K562 (cell line): ENCODE results near the gene CELA3A. TPM values are rescaled to one million over a fixed set of nuclear protein-coding genes. Genes with fewer than 3 reads are reported as not detected.
A peak's percentile ranks its signal among the peaks of the same experiment; 100 is the strongest.

Source experiments
- BACH1 ChIP-seq: fragments of 200-800 bp; sonication (Bioruptor generic); IDR thresholded peaks from 2 replicates; pipeline ENCODE4 v1.6.1; 2016; ENCODE audit warnings: missing genetic modification characterization, missing compliant biosample characterization
- BHLHE40 ChIP-seq: IDR thresholded peaks from 2 replicates; pipeline ENCODE4 v1.6.1; 2011; ENCODE audit warnings: low read length, improper control_type of control experiment
- CBFA2T2 ChIP-seq: fragments of 450-650 bp; conservative IDR thresholded peaks from 2 replicates; pipeline ENCODE4 v1.6.1; 2017; ENCODE audit warnings: mild to moderate bottlenecking
- CBFB ChIP-seq: sonication (generic); formaldehyde crosslinking; IDR thresholded peaks from 2 replicates; pipeline ENCODE4 v1.4.0; 2020; ENCODE audit warnings: mild to moderate bottlenecking, missing genetic modification reagents
- DDX20 ChIP-seq: fragments of 450-650 bp; IDR thresholded peaks from 2 replicates; pipeline ENCODE4 v1.6.1; 2016; ENCODE audit warnings: missing genetic modification characterization, low read depth, mild to moderate bottlenecking, missing compliant biosample characterization, moderate library complexity
- DMBX1 ChIP-seq: fragments of 250-450 bp; sonication (Bioruptor Pico); IDR thresholded peaks from 2 replicates; pipeline ENCODE4 v1.8.0; 2022; ENCODE audit warnings: inconsistent platforms, mild to moderate bottlenecking, moderate library complexity, borderline replicate concordance
- ID3 ChIP-seq, 2 experiments: fragments of 250-450 bp in 1 of 2; fragments of 450-650 bp in 1 of 2; sonication (Bioruptor Pico) in 1 of 2; IDR thresholded peaks; 2 replicates each; pipeline versions ENCODE4 v1.6.1 to v1.8.0; 2016 to 2021; ENCODE audit warnings: mild to moderate bottlenecking in 2 of 2, moderate library complexity in 2 of 2, missing compliant biosample characterization in 1 of 2, missing genetic modification characterization in 1 of 2
- MEF2A ChIP-seq: IDR thresholded peaks from 2 replicates; pipeline ENCODE4 v1.6.1; 2011; ENCODE audit warnings: low read depth, mild to moderate bottlenecking, low read length, moderate library complexity; ENCODE audit not compliant: control insufficient read depth
- MYC ChIP-seq, 2 experiments: fragments of 250-450 bp in 1 of 2; sonication (Bioruptor Pico) in 1 of 2; IDR thresholded peaks; 2 replicates each; pipeline versions ENCODE4 v1.5.1 to v1.6.1; 2012 to 2021; ENCODE audit warnings: low read depth in 2 of 2, borderline replicate concordance in 1 of 2, improper control_type of control experiment in 1 of 2, low read length in 1 of 2, mild to moderate bottlenecking in 1 of 2, moderate library complexity in 1 of 2
- SMAD3 ChIP-seq: fragments of 450-650 bp; formaldehyde crosslinking; conservative IDR thresholded peaks from 2 replicates; pipeline ENCODE4 v1.4.0; 2020; ENCODE audit warnings: mild to moderate bottlenecking
- SMAD4 ChIP-seq: fragments of 250-450 bp; sonication (Bioruptor Pico); conservative IDR thresholded peaks from 2 replicates; pipeline ENCODE4 v1.8.0; 2021; ENCODE audit warnings: inconsistent platforms, mild to moderate bottlenecking, moderate library complexity
- STAT6 ChIP-seq: sonication (generic); formaldehyde crosslinking; IDR thresholded peaks from 2 replicates; pipeline ENCODE4 v1.8.1; 2023; ENCODE audit warnings: mild to moderate bottlenecking, missing genetic modification reagents
- VEZF1 ChIP-seq: fragments of 200-800 bp; sonication (Bioruptor generic); IDR thresholded peaks from 2 replicates; pipeline ENCODE4 v1.6.1; 2017; ENCODE audit warnings: missing genetic modification characterization, missing compliant biosample characterization
- YBX1 ChIP-seq: fragments of 450-650 bp; IDR thresholded peaks from 2 replicates; pipeline ENCODE4 v1.7.1; 2016; ENCODE audit warnings: mild to moderate bottlenecking
- ZBTB7A ChIP-seq: IDR thresholded peaks from 2 replicates; pipeline ENCODE4 v1.6.1; 2011; ENCODE audit warnings: low read depth, mild to moderate bottlenecking, low read length, moderate library complexity, borderline replicate concordance; ENCODE audit not compliant: control insufficient read depth
- ZKSCAN3 ChIP-seq: fragments of 250-450 bp; sonication (Bioruptor Pico); IDR thresholded peaks from 2 replicates; pipeline ENCODE4 v1.4.0; 2020
- ZNF134 ChIP-seq: fragments of 250-450 bp; sonication (Bioruptor Pico); conservative IDR thresholded peaks from 2 replicates; pipeline ENCODE4 v1.4.0; 2020
- ZNF24 ChIP-seq: fragments of 450-650 bp; IDR thresholded peaks from 2 replicates; pipeline ENCODE4 v1.6.1; 2016
- ZNF695 ChIP-seq: fragments of 450-650 bp; formaldehyde crosslinking; IDR thresholded peaks from 2 replicates; pipeline ENCODE4 v1.4.0; 2020; ENCODE audit warnings: mild to moderate bottlenecking, moderate library complexity
- polyA plus RNA-seq, 8 experiments: library from polyadenylated mRNA; depleted of rRNA in 4 of 8; stranded (reverse) in 5 of 8; unstranded in 3 of 8; fragments of >200 nt; fragmentation: Nextera tagmentation in 2 of 8; fragmentation: Illumina TruSeq in 1 of 8; extraction: Ambion mirVana in 2 of 8; extraction: Trizol in 1 of 8; gene quantifications; 2 replicates each; pipeline versions ENCODE4 v1.2.1 to v1.2.3, GENCODE V29; 2011 to 2014; ENCODE audit warnings: inconsistent platforms in 1 of 8, missing spikeins in 1 of 8
- total RNA-seq, 7 experiments: library from RNA; depleted of rRNA in 6 of 7; stranded (reverse); fragments of >200 nt in 6 of 7; fragmentation: Illumina TruSeq in 2 of 7; extraction: Trizol in 2 of 7; gene quantifications; 2 replicates each; pipeline versions ENCODE4 v1.2.1 to v1.2.3, GENCODE V29; 2011 to 2021; ENCODE audit warnings: low replicate concordance in 1 of 7
- TF ChIP-seq, protein P1 (sequence below): fragments of 250-450 bp; sonication (Bioruptor Pico); IDR thresholded peaks from 2 replicates; pipeline ENCODE4 v1.5.0; 2022; ENCODE audit warnings: mild to moderate bottlenecking

The CELA3A gene
- total and polyA plus RNA-seq, 9 of the 15 experiments (the other 6 are each of a cell fraction or from before 2014, with no cell fraction given): 5.4 TPM; not detected in 8

DNA sequence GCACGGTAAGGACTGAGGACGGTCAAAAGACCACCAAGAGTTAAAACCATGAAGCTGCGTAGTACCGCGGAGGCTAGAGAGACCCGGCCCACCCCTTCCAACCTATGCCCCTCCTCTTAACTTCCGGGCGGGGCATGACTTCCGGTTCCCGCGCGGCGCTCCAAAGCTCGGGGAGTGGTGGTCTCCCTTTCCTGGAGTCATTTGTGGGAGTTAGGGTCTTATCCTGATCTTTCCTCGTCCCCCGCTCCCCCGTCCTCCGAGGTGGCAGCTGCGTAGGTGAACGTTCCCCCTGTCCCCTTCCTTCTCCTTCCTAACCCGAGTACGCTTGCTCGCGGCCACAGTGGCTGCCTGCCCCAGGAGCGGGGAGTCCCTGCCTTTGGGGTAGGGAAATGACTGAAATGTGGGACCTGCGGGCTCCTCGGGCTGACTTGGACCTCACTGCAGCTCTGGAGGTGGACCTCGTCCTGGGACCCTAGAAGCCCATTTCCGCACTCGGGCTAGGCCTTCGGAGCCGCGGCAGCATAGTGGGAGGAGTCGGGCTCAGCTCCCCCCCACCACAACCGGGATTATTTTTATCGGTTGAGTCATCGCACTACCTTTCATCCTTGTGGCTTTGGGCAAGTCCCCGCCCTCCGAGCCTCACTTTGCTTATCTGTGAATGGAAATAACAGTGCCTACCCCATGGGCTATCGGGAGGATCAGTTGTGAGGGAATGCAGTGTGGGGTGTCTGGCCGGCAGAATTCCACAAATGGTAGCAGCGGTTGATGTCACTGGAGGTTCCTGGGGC lies 24.1 kb downstream of the CELA3A start (continued):
- TF ChIP-seq ZKSCAN3 (CRISPR knock-in tag) (no peak), ZNF134 (CRISPR knock-in tag) (no peak), BACH1 (tag) (peak; percentile 47; the same call in 1 of the 2 replicates), YBX1 (no peak), MEF2A (peak; percentile 85), CBFB (CRISPR knock-in tag) (no peak; the same call in 1 of the 2 replicates), ID3 (CRISPR knock-in tag; IDR thresholded peaks at IDR 0.05) (no peak), ID3 (tag; IDR thresholded peaks at IDR 0.05) (no peak; the same call in 1 of the 2 replicates), SMAD4 (CRISPR knock-in tag) (peak; percentile 86; the same call in 1 of the 2 replicates), ZNF24 (no peak), ZNF695 (CRISPR knock-in tag) (peak; percentile 69; the same call in 1 of the 2 replicates), ZBTB7A (peak; percentile 90), DMBX1 (CRISPR knock-in tag) (no peak), CBFA2T2 (peak; percentile 66; the same call in 1 of the 2 replicates), DDX20 (tag) (no peak), VEZF1 (CRISPR knock-in tag) (peak; percentile 96), SMAD3 (no peak), BHLHE40 (peak; percentile 55; the same call in 1 of the 2 replicates), STAT6 (0 out of 2 replicates have a peak, but pooled peaks have one; percentile 84), MYC (IDR thresholded peaks at IDR 0.05; ENCODE audit: low read depth, low read length) (peak; percentile 89), MYC (CRISPR knock-in tag; IDR thresholded peaks at IDR 0.05; ENCODE audit: borderline replicate concordance, low read depth) (peak; percentile 69; the same call in 1 of the 2 replicates)
- TF ChIP-seq, protein P1, sequence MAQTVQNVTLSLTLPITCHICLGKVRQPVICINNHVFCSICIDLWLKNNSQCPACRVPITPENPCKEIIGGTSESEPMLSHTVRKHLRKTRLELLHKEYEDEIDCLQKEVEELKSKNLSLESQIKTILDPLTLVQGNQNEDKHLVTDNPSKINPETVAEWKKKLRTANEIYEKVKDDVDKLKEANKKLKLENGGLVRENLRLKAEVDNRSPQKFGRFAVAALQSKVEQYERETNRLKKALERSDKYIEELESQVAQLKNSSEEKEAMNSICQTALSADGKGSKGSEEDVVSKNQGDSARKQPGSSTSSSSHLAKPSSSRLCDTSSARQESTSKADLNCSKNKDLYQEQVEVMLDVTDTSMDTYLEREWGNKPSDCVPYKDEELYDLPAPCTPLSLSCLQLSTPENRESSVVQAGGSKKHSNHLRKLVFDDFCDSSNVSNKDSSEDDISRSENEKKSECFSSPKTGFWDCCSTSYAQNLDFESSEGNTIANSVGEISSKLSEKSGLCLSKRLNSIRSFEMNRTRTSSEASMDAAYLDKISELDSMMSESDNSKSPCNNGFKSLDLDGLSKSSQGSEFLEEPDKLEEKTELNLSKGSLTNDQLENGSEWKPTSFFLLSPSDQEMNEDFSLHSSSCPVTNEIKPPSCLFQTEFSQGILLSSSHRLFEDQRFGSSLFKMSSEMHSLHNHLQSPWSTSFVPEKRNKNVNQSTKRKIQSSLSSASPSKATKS (CRISPR knock-in tag): no peak
